ENCODE results near the gene TCHHL1. TPM values are rescaled to one million over a fixed set of nuclear protein-coding genes. Genes with fewer than 3 reads are reported as not detected.

Gene TCHHL1
- total and polyA plus RNA-seq, 9 of the 15 experiments (the other 6 are each of a cell fraction or from before 2014, with no cell fraction given), result not detected

GRCh38 chr1:152104854-152105253, 16.0 kb upstream of the TCHHL1 start (continued):
- TF ChIP-seq ZBTB33 (CRISPR knock-in tag; IDR thresholded peaks at IDR 0.05), result no peak
- no peak for TF ChIP-seq CHD4 (IDR thresholded peaks at IDR 0.05; ENCODE audit: insufficient read depth, insufficient replicate concordance, low read depth, low read length, poor library complexity, severe bottlenecking)

- in situ Hi-C loops (cut with MboI), result no loop called here
- TF ChIP-seq CHD7 (IDR thresholded peaks at IDR 0.05; ENCODE audit: low read depth, low read length) (no peak), CSDE1 (IDR thresholded peaks at IDR 0.05) (no peak), EP400 (IDR thresholded peaks at IDR 0.05) (no peak), CBFA2T2 (conservative IDR thresholded peaks at IDR 0.05) (no peak), LEF1 (IDR thresholded peaks at IDR 0.05) (no peak), MCM3 (IDR thresholded peaks at IDR 0.05) (no peak), MAFG (tag; conservative IDR thresholded peaks at IDR 0.05) (no peak)
Measured at GRCh38 chr1:152096931-152097330, 8.1 kb upstream of the TCHHL1 start.

More at GRCh38 chr1:152096931-152097330, 8.1 kb upstream of the TCHHL1 start:
- Histone ChIP-seq H3K4me2 (ENCODE audit: insufficient read depth, low read length) (no peak overlapping the region), H3K27ac (ENCODE audit: extremely low read depth, low read depth, low read length) (no peak overlapping the region), H3K9me1 (ENCODE audit: control insufficient read depth, insufficient read depth, low read length) (no peaks in the 10 kb centered on the region), H3K9me3 (replicated peaks; ENCODE audit: control insufficient read depth, insufficient read depth, low read depth, low read length) (no peaks in the 10 kb centered on the region), H3K9ac (ENCODE audit: insufficient read depth in 1 of 2, low read depth in 2 of 2, low read length in 2 of 2) (no peak overlapping the region), H3K4me3 (no peak overlapping the region), H2AFZ (ENCODE audit: low read depth, low read length) (no peak overlapping the region), H3K36me3 (ENCODE audit: control insufficient read depth, insufficient read depth, low read length) (no peaks in the 10 kb centered on the region), H3K4me1 (replicated peaks in 1 of 2; ENCODE audit: control insufficient read depth in 2 of 2, insufficient read depth in 2 of 2, low read length in 2 of 2) (no peaks in the 10 kb centered on the region), H4K20me1 (replicated peaks; ENCODE audit: control insufficient read depth, insufficient read depth, low read length) (no peaks in the 10 kb centered on the region), H3K27me3 (ENCODE audit: control insufficient read depth in 2 of 2, insufficient read depth in 2 of 2, low read length in 2 of 2) (peaks cover 3 to 4% of the 10 kb centered on the region in 2 experiments; a peak in 3 of 5 replicates), H3K79me2 (ENCODE audit: control insufficient read depth, insufficient read depth, low read length) (no peaks in the 10 kb centered on the region)
- DNase-seq (ENCODE audit: extremely low read depth in 1 of 4, low spot score in 3 of 4) (no peak), ATAC-seq (no peak), FAIRE-seq (no peak)
- CTCF ChIA-PET (ENCODE audit: low intra/inter-chr PET ratio), result no interaction called here
- WGBS (ENCODE audit: insufficient coverage, low coverage, missing lambda C conversion rate), result 0% methylated on average over 3 of the region's 3 CpGs
- intact Hi-C loops (cut with micrococcal nuclease), result no loop called here
- BruUV-seq (replicated peaks), result no TSS peak
- POLR2A ChIA-PET, result interaction anchor here (0.5 to 1.5 kb wide), 2 partner anchors 26 to 57 kb away, joined by 3 read pairs; no protein-coding TSS in a partner anchor
